Measurements from ENCODE around the gene SLCO2A1. TPM values are rescaled to one million over a fixed set of nuclear protein-coding genes. Genes with fewer than 3 reads are reported as not detected.

Gene SLCO2A1
- total and polyA plus RNA-seq, 2 experiments from 2014 or later, result 0.31 to 1.0 TPM

DNA sequence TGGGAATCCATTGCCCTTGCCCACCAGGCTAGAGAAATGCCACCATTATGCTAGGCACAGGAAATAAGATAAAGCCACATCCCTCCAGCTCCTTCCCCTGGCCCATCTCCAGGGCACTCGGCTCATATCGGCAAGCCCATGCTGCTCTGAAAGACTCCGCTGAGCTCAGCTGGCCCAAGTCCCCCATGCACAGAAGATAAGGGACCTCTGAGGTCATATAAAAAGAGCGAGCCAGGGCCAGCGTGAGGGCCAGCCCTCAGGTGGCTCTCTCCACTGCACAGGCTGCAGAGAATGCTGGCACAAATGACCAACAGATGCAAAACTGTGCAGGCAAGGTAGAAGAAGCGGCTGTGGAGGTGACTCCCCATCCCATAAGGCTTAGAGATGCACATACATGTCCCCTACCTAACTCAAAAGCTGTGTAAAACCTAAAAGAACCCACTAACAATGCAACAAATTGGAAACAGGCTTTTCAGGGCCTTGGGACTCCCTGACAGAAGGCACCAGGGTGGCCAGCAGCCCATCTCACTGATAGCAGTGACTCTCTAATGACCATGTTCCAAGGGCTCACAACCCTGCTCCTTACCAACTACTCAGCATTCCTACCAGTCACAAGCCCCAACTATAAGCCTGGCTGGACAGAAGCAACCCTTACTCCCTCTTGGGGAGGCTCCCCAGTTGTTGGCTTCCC is 137.0 kb downstream of the SLCO2A1 start (continued):
- TF ChIP-seq, protein P1, sequence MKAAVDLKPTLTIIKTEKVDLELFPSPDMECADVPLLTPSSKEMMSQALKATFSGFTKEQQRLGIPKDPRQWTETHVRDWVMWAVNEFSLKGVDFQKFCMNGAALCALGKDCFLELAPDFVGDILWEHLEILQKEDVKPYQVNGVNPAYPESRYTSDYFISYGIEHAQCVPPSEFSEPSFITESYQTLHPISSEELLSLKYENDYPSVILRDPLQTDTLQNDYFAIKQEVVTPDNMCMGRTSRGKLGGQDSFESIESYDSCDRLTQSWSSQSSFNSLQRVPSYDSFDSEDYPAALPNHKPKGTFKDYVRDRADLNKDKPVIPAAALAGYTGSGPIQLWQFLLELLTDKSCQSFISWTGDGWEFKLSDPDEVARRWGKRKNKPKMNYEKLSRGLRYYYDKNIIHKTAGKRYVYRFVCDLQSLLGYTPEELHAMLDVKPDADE (IDR thresholded peaks at IDR 0.05), result no peak
- no peak for TF ChIP-seq EZH2 (IDR thresholded peaks at IDR 0.05; ENCODE audit: low read depth, unreplicated experiment)

GRCh38 chr3:133891662-133892378 is 137.9 kb downstream of the SLCO2A1 start:
- H3K27ac Mint-ChIP-seq, result no peak overlapping the region
- no peak overlapping the region for H3K4me3 Mint-ChIP-seq
- H3K27ac ChIP-seq (ENCODE audit: low read depth), result no peak overlapping the region
- H3K4me1 ChIP-seq (ENCODE audit: insufficient read depth), result peaks cover 11% of the 10 kb centered on the region
- peaks cover 28% of the 10 kb centered on the region for H3K27me3 ChIP-seq (ENCODE audit: insufficient read depth)
- H3K36me3 Mint-ChIP-seq (ENCODE audit: low read depth), result no peaks in the 10 kb centered on the region
- DNase-seq (ENCODE audit: low spot score) (no peak), ATAC-seq (no peak)
- H3K9me2 ChIP-seq (ENCODE audit: insufficient read depth), result no peaks in the 10 kb centered on the region
- no peaks in the 10 kb centered on the region for H3K9me3 Mint-ChIP-seq
- H3K4me2 ChIP-seq, result no peak overlapping the region
- no peaks in the 10 kb centered on the region; the same call in 1 of the 2 replicates for H3K79me2 ChIP-seq (replicated peaks; ENCODE audit: insufficient read depth)
- H2AFZ ChIP-seq, result no peak overlapping the region
- H3K4me1 Mint-ChIP-seq, result peaks cover 22% of the 10 kb centered on the region
- peaks cover 27% of the 10 kb centered on the region for H3K27me3 Mint-ChIP-seq (ENCODE audit: insufficient read depth, low read depth, poor library complexity)
- no peaks in the 10 kb centered on the region for H3K36me3 ChIP-seq (ENCODE audit: insufficient read depth)
- no peaks in the 10 kb centered on the region for H4K20me1 ChIP-seq (replicated peaks; ENCODE audit: insufficient read depth)
- TF ChIP-seq REST (IDR thresholded peaks at IDR 0.05; ENCODE audit: unreplicated experiment), result no peak
- TF ChIP-seq CTCF (conservative IDR thresholded peaks at IDR 0.05; ENCODE audit: low read depth in 2 of 2), result no peak
- no peak for TF ChIP-seq EZH2 (IDR thresholded peaks at IDR 0.05; ENCODE audit: low read depth, unreplicated experiment)
- H3F3A ChIP-seq (replicated peaks; ENCODE audit: low read depth), result no peaks in the 10 kb centered on the region
- no peak overlapping the region for H3K4me3 ChIP-seq

All from GM23338 (cell line).